H1 (cell line): ENCODE results near the gene ZNF213. TPM values are rescaled to one million over a fixed set of nuclear protein-coding genes. Genes with fewer than 3 reads are reported as not detected.

Experiments used
- ATF2 ChIP-seq: IDR thresholded peaks from 2 replicates; pipeline ENCODE4 v1.6.1; 2012; ENCODE audit warnings: low read length, inconsistent platforms
- BACH1 ChIP-seq: IDR thresholded peaks from 2 replicates; pipeline ENCODE4 v1.6.1; 2012; ENCODE audit warnings: low read length, improper control_type of control experiment
- CEBPB ChIP-seq: IDR thresholded peaks from 2 replicates; pipeline ENCODE4 v1.6.1; 2012; ENCODE audit warnings: low read depth, low read length
- CHD1 ChIP-seq: IDR thresholded peaks from 2 replicates; pipeline ENCODE4 v1.6.1; 2012; ENCODE audit warnings: low read depth, low read length, improper control_type of control experiment
- EGR1 ChIP-seq: IDR thresholded peaks from 2 replicates; pipeline ENCODE4 v1.6.1; 2011; ENCODE audit warnings: low read depth, low read length, borderline replicate concordance
- NRF1 ChIP-seq: IDR thresholded peaks from 2 replicates; pipeline ENCODE4 v1.6.1; 2011; ENCODE audit warnings: mild to moderate bottlenecking, low read depth, low read length, improper control_type of control experiment
- SRF ChIP-seq: IDR thresholded peaks from 2 replicates; pipeline ENCODE4 v1.6.1; 2011; ENCODE audit warnings: mild to moderate bottlenecking, low read depth, low read length, moderate library complexity
- polyA plus RNA-seq, 7 experiments: library from polyadenylated mRNA; depleted of rRNA in 3 of 7; stranded (reverse) in 5 of 7; unstranded in 2 of 7; fragments of >200 nt in 5 of 7; fragments of 200-250 nt in 2 of 7; gene quantifications; 1 replicate in 5 of 7; 2 replicates in 1 of 7; 4 replicates in 1 of 7; pipeline versions ENCODE4 v1.2.1 to v1.2.3, GENCODE V29; 2011 to 2013; ENCODE audit warnings: missing spikeins in 2 of 7, mixed read lengths in 2 of 7
- total RNA-seq: library from RNA; stranded (reverse); fragmentation: NEBNext Ultra II Directional; extraction: Animal tissue kit (Norgen Biotek cat#: 25700); gene quantifications from 2 replicates; pipeline ENCODE4 v1.2.1, GENCODE V29; 2021

ZNF213 gene
- total and polyA plus RNA-seq, 2 of the 8 experiments (the other 6 are each of a cell fraction or from before 2014, with no cell fraction given) = 1.6 to 6.9 TPM

- TF ChIP-seq ATF2 (no peak), CHD1 (no peak), NRF1 (no peak), BACH1 (no peak), EGR1 (no peak), SRF (no peak), CEBPB (no peak)
Measured at GRCh38 chr16:3119286-3119685, 15.5 kb upstream of the ZNF213 start (continued).
